NCI-H748 treated with DMSO at 0.1 percent for 48 hours (cell line): ENCODE results near the gene RNF220.

Experiments
- DNase-seq: peaks from one replicate; lab custom pipeline; 2025; lab: John Stamatoyannopoulos, UW

The RNF220 gene

DNA sequence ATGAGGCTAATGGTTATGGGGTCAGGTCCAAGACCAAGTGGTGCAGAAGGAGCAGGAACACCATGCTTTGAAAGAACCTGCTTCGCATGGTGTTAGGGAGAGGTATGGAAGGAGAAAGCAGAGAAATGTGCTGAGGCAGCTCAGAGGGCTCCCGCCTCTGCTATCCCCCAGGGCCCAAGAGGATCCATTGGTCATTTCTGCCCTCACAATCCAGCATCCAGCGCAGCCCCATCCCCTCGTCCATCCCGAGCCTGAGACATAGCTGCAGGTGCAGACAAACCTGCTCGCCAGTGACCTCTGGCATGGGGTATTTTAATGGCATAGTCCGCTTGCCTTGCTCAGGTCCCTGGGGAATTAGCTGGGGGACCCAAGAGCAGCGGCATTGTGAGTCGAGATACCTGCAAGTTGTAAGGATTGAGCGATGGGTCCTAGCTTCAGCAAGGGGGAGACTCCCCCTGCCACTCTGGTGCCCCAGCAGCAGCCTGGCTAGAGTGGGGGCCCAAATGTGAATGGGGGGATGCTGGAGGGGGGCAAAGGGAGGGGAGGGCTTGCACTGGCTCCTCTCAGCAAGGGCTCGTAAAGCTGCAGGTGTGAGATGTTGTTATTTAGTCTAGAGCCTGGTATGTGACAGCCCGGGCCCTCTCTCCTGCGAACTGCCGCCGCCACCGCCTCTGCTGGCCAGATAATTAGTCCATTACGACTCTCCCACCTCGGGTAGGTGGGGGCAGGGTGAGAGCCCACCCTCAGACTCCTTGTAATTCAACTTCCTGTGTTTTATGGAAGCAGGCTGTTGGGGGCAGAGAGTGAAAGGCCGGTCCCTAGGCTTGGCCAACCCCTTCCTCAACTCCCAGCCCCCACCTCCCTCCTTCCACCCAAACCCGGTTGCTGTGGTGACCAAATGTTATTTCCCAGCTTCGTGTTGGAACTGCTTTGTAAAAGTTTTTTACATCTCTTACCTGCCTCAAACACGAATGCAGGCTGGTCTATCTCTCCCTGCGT lies 118.8 kb downstream of the RNF220 start:
- no peak for DNase-seq

DNA sequence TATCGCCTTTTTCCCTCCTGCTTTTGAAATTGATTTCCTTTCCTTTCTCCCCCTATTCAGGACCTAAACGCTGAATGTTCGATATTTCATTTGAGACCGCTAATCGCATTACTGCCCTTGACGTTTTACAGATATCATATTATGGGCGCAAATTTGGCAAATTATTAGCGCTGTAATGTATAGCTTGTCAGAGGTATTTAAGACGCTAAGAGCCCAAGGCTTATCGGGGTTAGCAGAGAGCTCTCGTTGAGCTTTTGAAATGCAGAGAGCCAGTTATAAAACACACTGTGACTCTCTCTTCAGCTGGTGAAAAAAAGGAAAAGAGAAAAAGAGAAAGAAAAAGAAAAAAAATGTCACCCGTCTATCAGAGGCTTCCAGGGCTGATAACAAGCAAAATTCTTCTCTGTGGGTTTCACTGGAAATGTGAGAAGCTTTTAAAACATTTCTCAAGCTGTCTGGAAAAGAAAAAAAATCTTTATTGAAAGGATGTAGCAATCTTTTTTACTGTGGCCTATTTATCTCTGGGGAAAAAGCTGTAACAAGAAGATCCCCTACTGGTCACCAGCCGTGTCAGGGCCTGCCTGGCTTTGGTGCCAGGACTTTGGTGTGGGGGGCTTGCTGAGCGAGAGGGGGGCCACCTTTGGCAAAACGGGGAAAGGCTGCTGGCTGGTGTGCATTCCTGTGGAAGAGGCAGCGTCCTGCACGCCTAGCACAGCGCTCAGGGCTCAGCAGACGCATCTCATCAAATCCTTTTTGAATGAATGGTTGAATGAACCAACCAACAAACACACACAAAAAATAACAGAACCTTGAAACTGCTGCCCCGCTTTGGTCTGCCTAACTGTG lies 119.8 kb downstream of the RNF220 start:
- no peak for DNase-seq

DNA sequence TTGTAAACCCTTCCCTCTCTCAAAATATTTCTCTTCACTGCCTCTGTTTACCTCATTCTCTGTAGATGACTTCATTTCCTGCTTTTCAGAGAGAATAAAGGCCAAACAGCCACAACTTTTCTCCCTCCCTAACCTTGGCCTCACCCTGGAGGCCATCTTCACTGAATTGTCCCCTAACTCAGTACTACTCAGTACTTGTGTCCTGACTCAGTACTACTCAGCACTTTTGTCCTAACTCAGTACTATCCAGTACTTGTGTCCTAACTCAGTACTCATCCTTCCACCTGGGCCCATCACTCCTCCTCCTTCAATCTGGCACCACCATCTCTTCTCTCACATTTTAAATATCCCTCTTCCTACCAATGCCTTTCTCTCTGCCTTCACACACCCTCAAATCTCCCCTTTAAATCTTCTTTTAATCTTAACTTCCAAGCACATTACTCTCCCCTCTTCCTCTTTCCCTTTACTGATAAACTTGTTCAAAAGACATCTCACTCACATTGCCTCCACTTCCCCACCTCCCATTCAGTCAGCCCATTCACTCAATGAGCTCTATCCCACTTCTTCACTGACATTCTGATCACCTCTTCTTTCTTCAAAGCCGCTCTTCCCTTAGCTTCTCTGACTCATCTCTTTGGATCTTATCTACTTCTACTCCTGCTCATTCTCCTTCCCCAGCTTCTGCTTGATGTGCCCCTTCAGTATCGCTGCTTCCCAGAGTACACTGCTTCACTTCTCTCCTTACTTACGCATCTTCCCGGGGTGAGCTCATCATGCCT lies 121.4 kb downstream of the RNF220 start:
- no peak for DNase-seq

DNA sequence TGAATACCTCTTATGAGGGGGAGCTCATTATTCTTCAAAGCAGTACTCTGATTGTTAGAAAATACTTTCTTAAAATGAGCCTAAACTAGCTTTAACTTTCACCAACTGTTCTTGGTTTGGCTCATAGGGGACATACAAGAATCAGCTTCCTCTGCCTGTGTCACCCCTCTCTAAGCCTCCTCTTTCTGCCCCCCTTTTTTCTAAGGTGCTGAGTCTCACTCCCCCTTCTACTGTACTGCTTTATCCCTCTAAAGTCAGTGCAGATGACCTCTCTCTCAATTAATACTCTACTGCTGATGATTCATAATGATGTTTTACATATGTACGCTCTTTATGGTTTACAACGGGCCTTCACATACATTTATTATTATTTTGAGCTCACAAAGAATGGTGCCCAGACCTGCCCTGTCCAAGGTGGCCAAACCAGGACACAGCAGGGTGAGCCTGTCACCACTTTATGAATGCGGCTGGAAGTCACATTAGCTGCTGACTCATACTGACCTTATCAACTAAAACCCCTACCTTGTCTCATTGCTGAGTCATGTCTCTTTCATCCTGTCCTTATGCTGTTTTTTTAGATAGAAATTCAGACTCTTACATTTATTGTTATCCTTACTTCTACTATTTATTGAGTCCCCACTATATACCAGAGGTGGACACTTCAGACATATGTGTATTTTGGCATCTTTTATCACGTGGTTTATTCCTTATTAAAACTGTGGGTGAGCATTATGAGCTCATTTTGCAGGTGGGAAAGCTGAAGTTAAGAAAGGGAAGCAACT lies 126.9 kb downstream of the RNF220 start:
- DNase-seq = no peak

DNA sequence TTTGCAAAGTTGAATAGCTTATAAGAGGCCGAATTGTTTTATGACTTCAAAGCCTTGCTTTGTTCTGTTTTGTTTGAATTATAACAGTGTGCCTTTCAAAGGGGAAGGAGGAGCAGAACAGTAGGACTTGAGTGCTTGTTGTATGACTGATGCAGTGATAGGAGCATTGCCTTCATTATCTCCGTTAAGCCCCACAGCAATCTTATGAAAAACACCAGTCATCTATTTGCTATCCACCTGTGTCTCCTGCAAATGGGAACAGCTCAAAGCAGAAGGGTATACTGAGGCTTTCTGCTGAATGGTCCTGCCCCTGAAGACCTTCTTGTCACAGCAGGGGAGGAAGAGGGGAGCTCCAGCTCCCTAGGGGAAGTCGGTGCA lies 127.5 kb downstream of the RNF220 start:
- DNase-seq = no peak

DNA sequence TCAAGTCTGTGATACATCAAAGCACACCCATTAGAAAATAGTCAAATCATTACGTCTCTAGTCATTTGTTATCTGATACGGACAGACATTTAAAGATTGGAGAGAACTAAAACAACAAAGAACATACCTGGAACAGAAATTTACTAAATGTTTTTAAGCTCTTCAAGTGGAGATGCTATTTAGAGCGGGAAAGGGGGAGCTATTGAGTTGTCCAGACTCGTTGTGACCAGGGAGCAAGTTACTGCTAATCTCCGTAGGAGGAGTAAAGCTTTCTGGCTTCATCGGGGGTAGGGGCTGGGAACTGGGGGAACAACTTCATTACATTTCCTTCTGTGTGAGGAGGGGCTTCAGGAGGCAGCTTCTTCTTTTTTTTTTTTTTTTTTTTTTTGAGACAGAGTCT lies 129.7 kb downstream of the RNF220 start:
- DNase-seq = no peak

DNA sequence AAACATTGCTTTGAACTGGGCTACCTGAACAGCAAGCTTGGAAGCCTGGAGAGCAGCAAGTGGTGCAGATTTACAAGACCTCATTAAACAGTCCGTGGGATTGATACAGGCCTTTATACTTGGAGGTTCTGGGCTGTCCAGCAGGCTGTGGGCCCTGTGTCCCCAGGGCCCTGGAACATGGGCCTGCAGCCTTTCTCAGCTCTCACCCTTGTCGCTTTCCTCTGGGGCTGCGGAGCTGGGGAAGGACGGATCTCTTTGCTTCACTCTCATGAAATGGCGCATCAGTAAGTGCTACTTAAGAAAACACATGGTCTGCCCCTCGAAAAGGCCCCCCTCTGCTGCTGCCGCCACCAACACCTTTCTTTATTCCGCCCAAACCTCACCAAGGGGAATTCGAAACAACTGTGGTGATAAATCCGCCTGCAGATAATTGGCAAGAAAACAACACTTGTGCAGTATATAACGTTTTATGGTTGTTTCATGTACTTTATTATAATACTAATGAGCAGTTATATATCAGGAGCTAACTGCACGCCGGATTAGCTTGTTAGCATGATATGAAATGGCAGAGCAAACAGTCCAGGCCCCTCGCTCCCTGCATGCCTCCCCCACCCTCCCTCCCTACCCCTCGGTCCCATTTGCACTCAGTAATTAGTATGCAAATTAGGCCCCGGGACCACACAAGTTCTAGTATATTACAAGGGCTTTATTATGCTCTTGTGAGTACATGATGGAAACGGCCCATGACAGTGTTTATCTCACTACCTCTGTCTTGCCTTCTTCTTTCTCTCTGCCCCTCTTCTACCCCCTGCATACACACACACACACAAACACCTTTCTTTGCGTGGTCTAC lies 131.5 kb downstream of the RNF220 start:
- no peak for DNase-seq

DNA sequence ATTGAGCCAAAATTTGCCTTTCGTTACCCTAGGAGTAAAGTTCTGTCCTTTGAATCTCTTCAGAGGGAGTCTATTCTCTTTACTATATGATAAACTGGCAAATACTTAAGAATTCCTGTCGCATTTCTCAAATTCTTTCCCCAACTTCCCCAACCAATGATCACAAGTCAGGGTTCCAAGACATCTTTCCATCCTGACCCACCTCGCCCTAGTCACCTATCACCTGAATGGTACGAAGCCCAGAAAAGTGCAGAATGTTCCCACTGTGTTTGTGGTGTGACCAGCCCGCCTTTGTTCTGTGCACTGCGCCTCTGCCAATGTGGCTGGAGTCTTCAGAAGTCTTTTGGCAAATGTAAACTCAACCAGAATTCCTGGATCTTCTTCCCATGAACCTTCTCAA lies 132.5 kb downstream of the RNF220 start:
- no peak for DNase-seq

DNA sequence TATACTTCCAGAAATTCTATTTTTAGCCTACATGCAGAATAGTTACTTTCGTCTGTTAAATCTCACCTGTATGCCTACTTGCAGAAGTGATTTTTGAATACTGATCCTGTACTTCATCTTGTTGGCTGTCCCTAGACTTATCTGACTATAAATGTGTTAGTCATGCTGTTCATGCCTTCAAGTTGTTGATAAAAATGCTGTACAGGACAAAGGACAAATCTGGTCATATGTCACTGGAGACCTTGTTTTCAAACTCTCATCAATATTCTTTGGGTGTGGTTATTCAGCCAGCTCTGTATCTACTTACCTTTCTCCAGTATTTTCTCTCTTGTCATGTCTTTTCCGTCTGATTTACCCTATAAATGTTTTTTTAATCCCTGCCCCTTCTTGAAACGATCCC lies 132.9 kb downstream of the RNF220 start:
- no peak for DNase-seq

DNA sequence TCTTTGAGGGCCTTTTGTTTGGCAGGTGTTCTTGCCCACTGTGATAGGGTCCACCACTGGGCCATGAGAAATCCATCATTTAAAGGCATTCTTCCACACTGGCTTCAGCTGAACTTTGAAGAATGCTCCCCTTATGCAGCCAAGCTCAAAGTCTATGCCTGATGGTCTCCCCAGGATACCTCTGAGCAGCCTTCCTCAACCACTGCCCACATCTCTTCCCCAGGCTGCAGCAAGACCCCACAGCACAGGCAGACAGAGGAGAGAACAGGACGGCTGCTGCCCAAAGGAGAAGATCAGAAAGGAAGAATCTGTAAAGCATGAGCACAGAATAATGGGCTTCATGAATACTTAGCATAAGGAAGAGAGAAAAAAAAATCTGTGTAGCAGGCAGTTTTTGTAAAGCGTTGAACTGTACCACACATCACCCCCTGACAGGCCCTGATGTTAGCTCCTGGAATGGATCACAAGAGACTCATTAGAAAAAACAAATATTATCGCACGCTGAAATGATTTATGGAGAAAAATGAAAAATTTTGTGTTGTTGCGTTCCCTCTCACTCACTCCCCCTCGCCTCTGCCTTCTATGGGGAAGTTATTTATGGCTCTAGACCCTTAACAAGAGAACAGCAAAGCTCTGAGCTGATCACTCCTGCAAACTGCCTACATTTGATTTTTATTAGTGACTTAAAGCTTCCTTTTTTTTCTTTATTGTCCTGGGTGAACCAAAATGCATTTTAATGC lies 135.1 kb downstream of the RNF220 start:
- no peak for DNase-seq

DNA sequence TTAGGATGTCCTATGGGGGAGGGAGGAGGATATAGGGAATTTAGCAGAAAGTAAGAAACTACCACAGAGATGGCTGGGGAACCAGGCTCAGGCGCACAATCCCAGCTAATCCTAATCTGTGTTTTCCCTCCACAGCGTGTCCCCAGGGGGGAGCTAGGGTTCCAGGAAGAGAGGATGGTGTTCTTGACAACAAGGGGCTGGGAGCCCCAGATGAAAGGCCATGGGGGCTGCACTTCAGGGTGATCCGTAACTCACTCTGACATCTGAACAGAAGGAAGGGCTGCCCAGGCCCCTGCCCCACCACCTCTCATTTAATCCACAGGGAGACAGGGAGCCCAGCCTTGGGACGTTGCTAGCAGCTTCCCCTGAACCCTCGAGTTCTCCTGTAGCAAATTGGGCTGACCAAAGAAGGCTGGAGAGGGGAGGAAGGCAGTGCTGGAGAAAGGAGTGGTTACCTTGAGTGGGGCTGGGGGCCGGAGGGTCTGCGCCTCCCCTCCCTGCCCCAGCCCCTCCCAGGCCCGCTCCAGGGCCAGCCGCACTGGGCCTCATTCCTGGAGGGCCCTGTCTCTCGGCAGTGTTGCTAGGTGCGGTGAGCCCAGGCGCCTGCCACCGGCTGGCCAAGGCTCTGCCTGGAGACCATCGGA lies 137.5 kb downstream of the RNF220 start:
- no peak for DNase-seq

DNA sequence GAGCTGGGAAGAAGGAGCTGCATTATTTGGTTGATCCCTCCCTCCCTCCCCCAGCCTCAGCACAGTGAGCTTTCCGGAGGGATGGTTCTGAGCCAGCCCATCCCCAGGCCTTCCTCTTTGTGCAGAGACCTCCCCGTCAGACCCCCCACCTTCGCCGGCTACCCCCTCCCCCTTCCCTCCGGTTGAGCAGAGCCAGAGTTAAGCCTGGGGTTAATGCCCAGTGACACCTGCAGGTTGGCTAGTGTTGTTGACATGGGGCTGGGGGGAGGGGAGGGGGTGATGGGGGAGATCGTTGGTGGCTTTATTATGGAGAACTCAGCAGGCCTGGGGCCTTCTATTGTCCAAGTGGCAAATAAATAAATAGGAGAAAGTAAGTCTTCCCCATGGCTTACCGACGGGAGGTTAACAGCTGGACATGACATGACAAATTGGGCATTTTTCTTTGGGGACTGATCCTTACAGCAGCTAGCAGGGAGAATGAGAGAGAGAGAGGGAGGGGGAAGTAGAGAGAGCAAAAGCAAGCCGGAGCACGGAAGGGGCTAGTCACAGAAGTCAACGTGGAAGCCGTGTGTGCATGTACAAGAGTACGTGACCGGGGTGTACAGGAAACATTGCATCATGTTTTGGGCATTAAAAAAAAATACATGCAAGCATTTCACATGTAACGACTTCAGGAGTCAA lies 138.1 kb downstream of the RNF220 start:
- peak; percentile 74 for DNase-seq

DNA sequence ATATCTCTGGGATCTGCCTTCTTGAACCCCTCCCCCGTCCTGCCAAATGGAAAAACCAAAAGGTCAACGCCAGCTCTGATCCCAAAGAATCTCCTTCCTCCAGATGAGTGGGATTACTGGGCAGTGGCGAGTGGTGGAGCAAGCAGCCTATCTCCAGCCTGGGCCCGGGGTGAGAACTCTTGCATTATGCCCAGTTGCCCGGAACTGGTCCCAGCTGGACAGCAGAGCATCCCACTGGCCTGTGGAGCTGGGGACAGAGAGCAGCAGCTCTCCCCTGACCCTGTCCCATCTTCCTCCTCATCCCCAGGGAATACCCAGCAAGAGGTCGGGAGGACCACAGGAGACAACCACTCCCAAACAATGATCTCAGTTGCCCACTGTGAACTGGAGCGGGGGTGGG lies 138.7 kb downstream of the RNF220 start:
- no peak for DNase-seq

DNA sequence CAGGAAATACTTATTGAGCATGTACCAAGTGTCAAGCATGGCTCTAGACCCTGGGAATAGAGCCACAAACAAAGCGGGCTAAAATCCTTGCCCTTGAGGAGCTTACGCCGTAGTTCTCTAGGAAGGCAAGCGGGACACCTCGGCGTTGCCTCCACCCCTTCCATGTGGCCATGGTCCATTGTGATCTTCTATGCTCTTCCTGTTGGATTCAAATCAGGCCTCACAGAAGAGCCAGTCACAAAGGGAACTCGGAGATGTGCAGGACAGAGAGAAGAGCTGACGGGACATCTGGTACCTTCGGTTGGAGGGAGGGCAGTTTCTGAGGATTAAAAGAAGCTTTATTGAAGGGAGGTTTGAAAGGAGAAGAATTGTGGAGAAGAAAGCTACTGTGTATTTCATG lies 139.9 kb downstream of the RNF220 start:
- no peak for DNase-seq

DNA sequence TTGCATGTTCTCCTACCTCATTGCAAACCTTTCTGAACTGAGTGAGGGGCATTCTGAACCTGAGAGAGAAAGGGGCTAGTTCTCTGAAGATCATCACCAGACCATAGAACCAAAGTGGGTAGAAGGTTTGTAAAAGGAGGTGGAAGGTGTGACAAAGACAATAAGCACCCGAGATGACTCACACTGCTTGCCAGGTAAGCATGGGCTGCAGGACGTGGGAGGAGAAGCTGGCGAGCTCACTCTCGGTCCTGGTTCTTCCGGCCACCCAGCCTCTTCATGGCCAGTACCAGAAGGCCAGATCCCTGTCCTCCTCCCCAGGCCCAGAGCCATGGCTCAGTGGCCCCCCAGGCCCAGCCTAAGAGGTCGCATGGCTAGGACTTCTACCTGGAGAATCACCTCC lies 140.9 kb downstream of the RNF220 start:
- DNase-seq = no peak

DNA sequence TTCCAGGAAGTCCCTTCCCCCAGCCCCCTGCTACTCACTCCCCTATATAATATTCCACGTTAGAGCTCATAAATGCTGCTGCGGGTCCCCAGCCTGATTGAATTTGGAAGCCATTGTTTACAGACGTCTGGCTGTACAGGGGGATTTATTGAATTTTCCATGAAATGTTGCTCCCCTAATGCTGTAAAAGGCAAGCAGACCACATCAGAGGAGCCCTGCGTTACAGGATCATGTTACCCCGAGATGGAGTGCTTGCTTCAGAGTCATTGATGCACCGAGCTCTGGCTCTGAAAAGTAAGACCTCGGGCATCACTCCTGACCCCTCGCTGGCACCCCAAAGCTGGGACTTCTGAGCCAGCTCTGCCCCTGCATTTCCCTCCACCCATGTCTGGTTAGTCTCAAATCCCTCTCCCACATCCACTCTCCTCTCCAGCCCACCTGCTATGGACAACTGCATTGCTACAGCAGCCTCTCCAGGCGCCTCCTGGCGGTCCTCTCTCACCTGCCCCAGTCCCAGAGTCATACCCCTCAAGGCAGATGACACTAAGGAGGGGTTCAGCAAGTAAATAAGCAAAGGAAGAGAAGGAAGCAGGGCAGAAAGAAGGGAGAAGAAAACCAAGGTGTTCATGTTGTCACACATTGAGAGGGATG lies 141.5 kb downstream of the RNF220 start:
- DNase-seq = no peak

DNA sequence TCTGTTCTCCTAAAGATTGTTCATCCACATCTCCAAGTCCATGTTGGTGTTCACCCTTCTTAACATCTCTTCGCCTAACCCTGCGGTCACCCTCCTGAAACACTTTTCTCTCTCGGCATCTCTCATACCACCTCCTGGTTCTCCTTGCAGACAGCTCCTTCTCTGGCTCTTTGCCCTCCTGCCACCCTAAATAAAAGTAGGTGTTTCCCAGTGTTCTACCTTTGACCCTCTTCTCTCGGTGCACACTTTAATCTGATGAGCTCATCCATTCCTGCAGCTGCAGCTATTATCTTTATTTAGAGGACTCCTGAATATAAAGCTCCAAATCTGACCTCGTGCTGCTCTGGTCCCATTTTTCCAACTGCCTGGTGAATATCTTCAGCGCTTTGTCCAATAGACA lies 142.3 kb downstream of the RNF220 start:
- no peak for DNase-seq

DNA sequence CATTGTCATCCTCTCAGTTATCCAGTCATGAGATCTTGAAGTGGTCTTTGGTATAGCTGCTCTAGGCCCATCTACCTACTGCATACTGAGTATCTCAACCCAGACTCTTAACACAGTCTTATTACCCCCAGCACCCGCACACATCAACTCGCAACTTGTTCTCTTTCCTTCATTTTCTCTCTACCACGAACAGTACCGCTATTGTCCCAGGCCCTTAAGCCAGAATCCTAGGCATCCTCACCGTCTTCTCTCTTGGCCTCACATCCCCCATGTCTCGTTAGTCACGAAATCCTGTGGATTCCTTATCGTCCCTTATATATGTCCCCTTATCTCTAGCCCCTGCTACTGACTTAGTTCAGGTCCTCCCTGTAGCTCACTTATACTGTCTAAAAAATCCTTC lies 142.8 kb downstream of the RNF220 start:
- DNase-seq = no peak
